SK-N-MC (cell line): Measurements from ENCODE around the gene GJA8.

Experiments used
- EZH2 ChIP-seq: fragments of 200-600 bp; sonication (generic); IDR thresholded peaks from one replicate; pipeline ENCODE4 v1.6.1; 2017; ENCODE audit warnings: antibody characterized with exemption
- FOXP2 ChIP-seq: optimal IDR thresholded peaks from 2 replicates; pipeline ENCODE3; 2011; ENCODE audit warnings: mild to moderate bottlenecking, moderate library complexity; ENCODE audit not compliant: insufficient read depth; ENCODE audit errors: extremely low read length, control extremely low read depth
- POLR2AphosphoS5 ChIP-seq: IDR thresholded peaks from 2 replicates; pipeline ENCODE4 v1.6.1; 2012; ENCODE audit warnings: mild to moderate bottlenecking, low read depth, low read length, borderline replicate concordance

- TF ChIP-seq EZH2 (no peak), POLR2AphosphoS5 (no peak), FOXP2 (no peak)
Measured at GRCh38 chr1:147913362-147913942, 10.9 kb downstream of the GJA8 start.
